ENCODE data around the gene FRMD8.

GRCh38 chr11:65388731-65389130 is 2.3 kb downstream of the FRMD8 start:
- TF ChIP-seq POLR2AphosphoS5 (IDR thresholded peaks at IDR 0.05; ENCODE audit: low read depth) = no peak
- TF ChIP-seq CTCF (conservative IDR thresholded peaks at IDR 0.05; ENCODE audit: low read depth in 2 of 2) = no peak
- no peak for TF ChIP-seq CREB1 (CRISPR knock-in tag; IDR thresholded peaks at IDR 0.05; ENCODE audit: low read depth)
- no peak for TF ChIP-seq EZH2 (IDR thresholded peaks at IDR 0.05; ENCODE audit: low read depth, unreplicated experiment)
- no peak for TF ChIP-seq REST (IDR thresholded peaks at IDR 0.05; ENCODE audit: unreplicated experiment)
- TF ChIP-seq JUNB (IDR thresholded peaks at IDR 0.05; ENCODE audit: unreplicated experiment) = no peak
- no peak for TF ChIP-seq EZH2phosphoT487 (IDR thresholded peaks at IDR 0.05; ENCODE audit: unreplicated experiment)
- TF ChIP-seq STAT1 (IDR thresholded peaks at IDR 0.05; ENCODE audit: unreplicated experiment) = no peak
